Peyer's patch (tissue), 4 donors: ENCODE measurements around the gene EHBP1.

ENCODE experiments used
- CTCF ChIP-seq, 6 experiments: fragments of 450-650 bp in 4 of 6; fragments of 200-600 bp in 2 of 6; sonication (generic) in 1 of 6; IDR thresholded peaks; one replicate each; pipeline ENCODE4 v1.5.1; 2017 to 2019; ENCODE audit warnings: antibody characterized with exemption in 6 of 6, mild to moderate bottlenecking in 3 of 6, moderate library complexity in 1 of 6
- POLR2A ChIP-seq, 2 donors: fragments of 450-650 bp; IDR thresholded peaks; one replicate each; pipeline ENCODE4 v1.5.1; 2017; ENCODE audit warnings: antibody characterized with exemption in 2 of 2, mild to moderate bottlenecking in 2 of 2, moderate library complexity in 2 of 2

GRCh38 chr2:62747876-62748275 is 42.4 kb downstream of the EHBP1 start:
- TF ChIP-seq CTCF (IDR thresholded peaks at IDR 0.05) (no peak), POLR2A (IDR thresholded peaks at IDR 0.05) (no peak)
